ENCODE data around the gene IKZF3. TPM values are rescaled to one million over a fixed set of nuclear protein-coding genes. Genes with fewer than 3 reads are reported as not detected.

IKZF3 gene
- total and polyA plus RNA-seq, 10 of the 15 experiments (the other 5 are each of a cell fraction or from before 2014, with no cell fraction given): 5.5 to 98.2 (median 47.6) TPM

DNA sequence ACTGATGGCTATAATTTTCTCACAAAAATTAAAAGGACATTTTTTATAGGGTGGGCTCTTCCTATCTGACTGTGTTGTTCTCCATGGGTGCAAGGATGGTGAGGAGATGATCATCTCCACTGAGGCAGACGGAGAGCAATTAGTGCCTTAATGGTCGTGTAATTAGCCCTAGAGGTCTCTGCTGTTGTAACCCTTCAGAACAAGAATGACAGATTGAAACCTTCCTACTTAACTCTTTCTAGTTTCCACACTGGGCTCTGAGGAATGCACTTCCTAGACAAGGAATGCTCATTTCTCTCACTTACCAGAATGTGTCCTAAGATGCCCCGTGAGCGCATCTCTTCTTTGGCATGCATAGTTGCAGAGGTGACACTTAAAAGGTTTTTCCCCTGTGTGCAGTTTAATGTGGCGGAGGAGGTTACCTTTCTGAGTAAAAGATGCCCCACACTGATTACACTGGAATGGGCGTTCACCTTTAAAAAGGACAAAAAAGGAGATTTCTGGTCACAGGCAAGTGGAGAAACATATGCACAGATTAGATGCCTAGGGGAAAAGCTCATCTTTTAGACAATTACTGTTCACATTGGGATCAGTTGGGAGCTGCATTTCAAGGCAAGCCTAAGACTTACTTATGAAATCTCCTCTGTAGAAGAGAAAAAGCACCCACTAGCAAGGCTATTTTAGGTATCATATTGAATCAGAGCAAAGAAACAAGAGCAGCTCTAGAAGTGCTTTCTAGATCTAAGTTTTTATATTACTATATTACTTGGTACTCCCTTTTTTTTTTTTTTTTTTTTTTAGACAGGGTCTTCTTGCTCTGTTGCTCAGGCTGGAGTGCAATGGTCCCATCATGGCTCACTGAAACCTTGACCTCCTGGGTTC is 72.8 kb downstream of the IKZF3 start:
- RAD21 ChIA-PET (ENCODE audit: unreplicated experiment): interaction anchor here (0.7 to 4.9 kb wide), 6 partner anchors 11 to 215 kb away, joined by 3 to 41 read pairs (median 18); no protein-coding TSS in a partner anchor
- no peak for FAIRE-seq
- BruUV-seq (replicated peaks): no TSS peak
- CTCF ChIA-PET: interaction anchor here (0.6 to 3.2 kb wide), 5 partner anchors 10 to 73 kb away, joined by 3 to 38 read pairs (median 7); partner anchors contain the start of gene IKZF3
- no peak overlapping the region for H2AFZ ChIP-seq (ENCODE audit: control insufficient read depth, low read depth, low read length)
- H3K27me3 ChIP-seq (replicated peaks in 1 of 2; ENCODE audit: control insufficient read depth in 2 of 2, insufficient read depth in 2 of 2, low read length in 1 of 2): no peaks in the 10 kb centered on the region
- intact Hi-C loops (cut with micrococcal nuclease; ENCODE audit: unreplicated experiment) (loop anchor here (5.0 kb wide), 1 partner anchor 34 kb away; no protein-coding TSS in a partner anchor), in situ Hi-C loops (cut with MboI) (no loop called here)
- POLR2A ChIA-PET: interaction anchor here (0.6 to 4.4 kb wide), 6 partner anchors 10 to 468 kb away, joined by 3 to 39 read pairs (median 6); no protein-coding TSS in a partner anchor
- ATAC-seq: no peak
- WGBS (ENCODE audit: insufficient coverage, insufficient replicate concordance, low lambda C conversion rate, missing lambda C conversion rate): 86% methylated on average over 6 of the region's 6 CpGs
- H4K20me1 ChIP-seq (ENCODE audit: control insufficient read depth, insufficient read depth): no peaks in the 10 kb centered on the region
- SMC1A ChIA-PET (ENCODE audit: uncharacterized antibody, unreplicated experiment): interaction anchor here (0.7 to 6.3 kb wide), 13 partner anchors 10 to 69 kb away, joined by 3 to 65 read pairs (median 7); partner anchors contain the start of gene IKZF3
- peaks cover 55% of the 10 kb centered on the region for H3K4me1 ChIP-seq (ENCODE audit: control insufficient read depth, insufficient read depth, low read length)
- TF ChIP-seq RUNX3 (IDR thresholded peaks at IDR 0.05; ENCODE audit: low read length) (peak; percentile 14; the same call in 1 of the 2 replicates), JUNB (IDR thresholded peaks at IDR 0.05) (peak; percentile 38; the same call in 1 of the 2 replicates), MEF2A (IDR thresholded peaks at IDR 0.05; ENCODE audit: insufficient read depth, low read depth, low read length) (0 out of 2 replicates have a peak, but pooled peaks have one; percentile 51), HDAC2 (IDR thresholded peaks at IDR 0.05) (no peak)
- DNase-seq (ENCODE audit: low read depth, low spot score): no peak
- H3K4me3 ChIP-seq: 0 out of 2 replicates have a peak overlapping the region, but pooled peaks have one; percentile 21
- H3K36me3 ChIP-seq (ENCODE audit: control insufficient read depth in 2 of 2, insufficient read depth in 2 of 2, low read length in 1 of 2): peaks cover 6 to 41% of the 10 kb centered on the region in 2 experiments
- peak overlapping the region; percentile 40 for H3K4me2 ChIP-seq (ENCODE audit: control insufficient read depth, insufficient read depth)
- H3K27ac ChIP-seq (ENCODE audit: control insufficient read depth, insufficient read depth): peak overlapping the region; percentile 60
- peaks cover 68% of the 10 kb centered on the region for H3K79me2 ChIP-seq (ENCODE audit: control insufficient read depth, insufficient read depth, low read length)
- no peaks in the 10 kb centered on the region for H3K9me3 ChIP-seq (replicated peaks; ENCODE audit: control insufficient read depth, insufficient read depth, low read length)
- H3K9ac ChIP-seq (ENCODE audit: control insufficient read depth, insufficient read depth, low read length): no peak overlapping the region
